Skin of body (tissue), 2 donors: Measurements from ENCODE around the gene MATCAP1. TPM values are rescaled to one million over a fixed set of nuclear protein-coding genes. Genes with fewer than 3 reads are reported as not detected.

Source experiments
- DNase-seq: peaks from one replicate; lab custom pipeline; 2025; lab: John Stamatoyannopoulos, UW
- total RNA-seq: library from RNA; depleted of rRNA; stranded (reverse); fragments of >200 nt; gene quantifications from one replicate; pipeline ENCODE4 v1.2.3, GENCODE V29; 2014

The MATCAP1 gene
- total RNA-seq, 1 donor from 2014 or later: 13.9 TPM

- no peak for DNase-seq
Measured at GRCh38 chr16:67157892-67158635, 25.7 kb downstream of the MATCAP1 start.

- no peak for DNase-seq
Measured at GRCh38 chr16:67157106-67157748, 26.5 kb downstream of the MATCAP1 start.

GRCh38 chr16:67156143-67156844 lies 27.5 kb downstream of the MATCAP1 start:
- DNase-seq: no peak

- DNase-seq: peak; percentile 48
Measured at GRCh38 chr16:67155295-67156142, 28.2 kb downstream of the MATCAP1 start.

GRCh38 chr16:67154578-67155294 lies 29.0 kb downstream of the MATCAP1 start:
- DNase-seq: no peak

- no peak for DNase-seq
Measured at GRCh38 chr16:67151431-67152097, 32.2 kb downstream of the MATCAP1 start.

GRCh38 chr16:67150833-67151396 lies 32.8 kb downstream of the MATCAP1 start, which contains the start of gene B3GNT9:
Gene B3GNT9, minus strand, starts transcription at chr16:67150998. Its CDS starts 513 bp downstream, at chr16:67150485.
- peak; percentile 87 for DNase-seq

- peak; percentile 77 for DNase-seq
Measured at GRCh38 chr16:67150047-67150832, 33.5 kb downstream of the MATCAP1 start.

- DNase-seq: no peak
Measured at GRCh38 chr16:67149276-67150046, 34.3 kb downstream of the MATCAP1 start.

- no peak for DNase-seq
Measured at GRCh38 chr16:67148656-67149275, 35.0 kb downstream of the MATCAP1 start.

- DNase-seq: no peak
Measured at GRCh38 chr16:67148221-67148620, 35.5 kb downstream of the MATCAP1 start.

GRCh38 chr16:67147437-67148140 lies 36.2 kb downstream of the MATCAP1 start:
- DNase-seq: no peak

GRCh38 chr16:67146523-67147357 lies 37.0 kb downstream of the MATCAP1 start:
- no peak for DNase-seq

GRCh38 chr16:67145746-67146145 lies 38.0 kb downstream of the MATCAP1 start:
- no peak for DNase-seq

GRCh38 chr16:67144943-67145342 lies 38.8 kb downstream of the MATCAP1 start:
- no peak for DNase-seq

- DNase-seq: no peak
Measured at GRCh38 chr16:67142342-67142741, 41.4 kb downstream of the MATCAP1 start.
